ENCODE data around the gene ZNF691.

The ZNF691 gene

DNA sequence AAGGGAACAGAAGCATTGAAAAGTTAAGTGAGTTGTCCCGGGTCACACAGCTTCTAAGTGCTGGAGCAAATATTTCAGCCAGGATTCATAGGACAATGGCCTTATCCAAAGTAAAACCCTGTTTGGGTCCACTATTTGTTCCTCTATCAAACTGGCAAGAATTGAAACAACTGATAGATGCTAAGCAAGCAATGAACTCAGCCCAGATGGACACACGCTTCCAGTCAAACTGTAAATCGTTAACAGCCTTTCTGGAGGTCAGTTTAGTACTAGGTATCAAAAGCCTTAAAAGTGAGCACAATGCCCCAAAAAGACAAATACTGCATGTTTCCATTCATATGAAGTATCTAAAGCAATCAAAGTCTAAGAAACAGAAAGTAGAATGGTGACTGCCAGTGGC is 28.4 kb upstream of the ZNF691 start:
- H3K4me3 ChIP-seq (replicated peaks; ENCODE audit: low read depth, low read length): no peak overlapping the region
- H3K36me3 ChIP-seq (ENCODE audit: control insufficient read depth, insufficient read depth, low read length): no peaks in the 10 kb centered on the region
- no peak for DNase-seq (ENCODE audit: extremely low read depth, insufficient read length)
- TF ChIP-seq, protein P1, sequence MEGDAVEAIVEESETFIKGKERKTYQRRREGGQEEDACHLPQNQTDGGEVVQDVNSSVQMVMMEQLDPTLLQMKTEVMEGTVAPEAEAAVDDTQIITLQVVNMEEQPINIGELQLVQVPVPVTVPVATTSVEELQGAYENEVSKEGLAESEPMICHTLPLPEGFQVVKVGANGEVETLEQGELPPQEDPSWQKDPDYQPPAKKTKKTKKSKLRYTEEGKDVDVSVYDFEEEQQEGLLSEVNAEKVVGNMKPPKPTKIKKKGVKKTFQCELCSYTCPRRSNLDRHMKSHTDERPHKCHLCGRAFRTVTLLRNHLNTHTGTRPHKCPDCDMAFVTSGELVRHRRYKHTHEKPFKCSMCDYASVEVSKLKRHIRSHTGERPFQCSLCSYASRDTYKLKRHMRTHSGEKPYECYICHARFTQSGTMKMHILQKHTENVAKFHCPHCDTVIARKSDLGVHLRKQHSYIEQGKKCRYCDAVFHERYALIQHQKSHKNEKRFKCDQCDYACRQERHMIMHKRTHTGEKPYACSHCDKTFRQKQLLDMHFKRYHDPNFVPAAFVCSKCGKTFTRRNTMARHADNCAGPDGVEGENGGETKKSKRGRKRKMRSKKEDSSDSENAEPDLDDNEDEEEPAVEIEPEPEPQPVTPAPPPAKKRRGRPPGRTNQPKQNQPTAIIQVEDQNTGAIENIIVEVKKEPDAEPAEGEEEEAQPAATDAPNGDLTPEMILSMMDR (IDR thresholded peaks at IDR 0.05; ENCODE audit: insufficient read depth, low read length, poor library complexity, severe bottlenecking): no peak
- H3K27me3 ChIP-seq (replicated peaks; ENCODE audit: control insufficient read depth, insufficient read depth, low read length): no peaks in the 10 kb centered on the region

DNA sequence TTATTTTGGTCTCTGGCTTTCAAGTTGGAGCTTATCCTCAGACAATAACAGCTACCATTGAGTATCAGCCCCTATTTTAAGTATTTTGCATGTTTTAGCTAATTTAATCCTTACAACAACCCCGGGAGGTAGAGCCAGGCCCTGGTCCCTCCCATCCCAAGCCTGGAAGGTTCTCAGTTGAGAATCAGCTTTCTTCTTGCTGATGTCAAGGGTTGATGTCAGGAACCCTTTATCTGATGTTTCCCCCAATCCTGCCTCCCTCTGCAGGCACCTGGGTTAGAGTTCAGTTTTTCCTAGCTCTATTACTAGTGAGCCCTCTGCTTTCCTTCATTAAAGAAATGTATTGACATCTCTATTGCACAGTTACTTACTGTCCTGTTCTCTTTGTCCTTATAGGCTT is 25.6 kb upstream of the ZNF691 start:
- Histone ChIP-seq H3K27me3 (replicated peaks; ENCODE audit: control insufficient read depth, insufficient read depth, low read length) (no peaks in the 10 kb centered on the region), H3K4me3 (replicated peaks; ENCODE audit: low read depth, low read length) (no peak overlapping the region), H3K36me3 (ENCODE audit: control insufficient read depth, insufficient read depth, low read length) (no peaks in the 10 kb centered on the region)
- TF ChIP-seq, protein P1 (IDR thresholded peaks at IDR 0.05; ENCODE audit: insufficient read depth, low read length, poor library complexity, severe bottlenecking): no peak
- DNase-seq (ENCODE audit: extremely low read depth, insufficient read length): no peak

DNA sequence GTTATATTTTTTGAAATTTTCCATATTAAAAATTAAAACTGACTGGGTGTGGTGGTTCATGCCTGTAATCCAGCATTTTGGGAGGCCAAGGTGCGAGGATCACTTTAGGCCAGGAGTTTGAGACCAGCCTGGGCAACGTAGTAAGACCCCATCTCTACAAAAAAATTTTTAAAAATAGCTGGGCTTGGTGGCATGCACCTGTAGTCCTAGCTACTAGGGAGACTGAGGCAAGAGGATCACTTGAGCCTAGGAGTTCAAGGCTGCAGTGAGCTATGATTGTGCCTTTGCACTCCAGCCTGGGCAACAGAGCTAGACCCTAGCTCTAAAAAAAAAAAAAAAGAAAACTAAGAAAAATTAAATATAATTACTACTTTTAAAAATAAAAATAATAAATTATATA is 24.7 kb upstream of the ZNF691 start:
- H3K4me3 ChIP-seq (replicated peaks; ENCODE audit: low read depth, low read length): no peak overlapping the region
- H3K27me3 ChIP-seq (replicated peaks; ENCODE audit: control insufficient read depth, insufficient read depth, low read length): no peaks in the 10 kb centered on the region
- H3K36me3 ChIP-seq (ENCODE audit: control insufficient read depth, insufficient read depth, low read length): no peaks in the 10 kb centered on the region
- TF ChIP-seq, protein P1 (IDR thresholded peaks at IDR 0.05; ENCODE audit: insufficient read depth, low read length, poor library complexity, severe bottlenecking): no peak
- DNase-seq (ENCODE audit: extremely low read depth, insufficient read length): no peak

DNA sequence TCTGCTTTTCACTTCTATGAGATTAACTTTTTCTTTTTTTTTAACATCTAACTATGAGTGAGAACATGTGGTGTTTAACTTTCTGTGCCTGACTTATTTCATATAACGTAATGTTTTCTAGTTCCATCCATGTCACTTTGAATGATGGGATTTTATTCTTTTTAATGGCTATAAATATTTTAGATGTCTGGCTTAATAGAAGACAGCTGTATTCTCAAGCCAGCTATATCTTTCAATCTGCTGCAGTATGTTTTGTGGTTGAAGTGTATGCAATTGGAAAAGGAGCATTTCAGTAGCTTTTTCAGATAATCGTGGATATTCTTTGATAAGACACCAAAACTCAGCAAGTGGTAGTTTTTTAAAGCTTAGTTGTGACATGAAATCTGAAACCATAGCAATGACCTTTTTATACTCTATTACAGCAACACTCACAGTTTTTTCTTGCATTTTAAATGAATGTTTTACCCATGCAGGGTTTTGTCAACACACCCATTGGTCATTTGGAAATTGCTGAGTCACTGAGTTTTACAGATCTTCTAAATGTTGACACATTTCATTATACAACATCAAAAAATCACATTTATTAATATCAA is 23.5 kb upstream of the ZNF691 start:
- no peak for DNase-seq (ENCODE audit: extremely low read depth, insufficient read length)
- TF ChIP-seq, protein P1 (IDR thresholded peaks at IDR 0.05; ENCODE audit: insufficient read depth, low read length, poor library complexity, severe bottlenecking): no peak
- H3K4me3 ChIP-seq (replicated peaks; ENCODE audit: low read depth, low read length): no peak overlapping the region

DNA sequence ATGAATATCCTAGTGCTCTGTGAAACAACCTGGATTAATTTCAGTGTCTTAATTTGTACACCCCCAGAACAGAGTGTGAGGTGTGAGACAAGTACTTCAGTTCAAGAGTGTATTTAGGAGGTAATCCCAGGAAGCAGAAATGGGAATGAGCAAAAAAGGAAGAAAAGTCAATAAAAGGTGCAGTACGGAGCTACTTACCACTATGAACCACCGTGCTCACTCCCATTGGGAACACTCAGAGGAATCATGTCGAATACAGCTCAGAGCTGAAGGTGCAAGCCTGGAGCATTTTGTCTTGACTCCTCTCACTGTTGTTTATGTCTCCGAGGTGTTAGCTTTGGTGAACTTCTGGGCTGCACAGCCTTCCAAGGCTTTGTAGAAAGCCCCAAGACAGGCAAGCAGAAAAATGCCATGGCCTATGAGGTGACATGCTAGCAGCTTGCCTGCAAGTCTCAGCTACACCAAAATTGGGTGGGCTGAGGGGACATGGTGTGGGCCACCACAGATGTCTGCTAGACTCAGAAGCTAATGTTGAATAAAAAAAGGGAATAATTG is 21.9 kb upstream of the ZNF691 start:
- DNase-seq (ENCODE audit: extremely low read depth, insufficient read length): no peak
- TF ChIP-seq, protein P1 (IDR thresholded peaks at IDR 0.05; ENCODE audit: insufficient read depth, low read length, poor library complexity, severe bottlenecking): no peak
- Histone ChIP-seq H3K4me3 (replicated peaks; ENCODE audit: low read depth, low read length) (no peak overlapping the region), H3K27me3 (replicated peaks; ENCODE audit: control insufficient read depth, insufficient read depth, low read length) (no peaks in the 10 kb centered on the region), H3K36me3 (ENCODE audit: control insufficient read depth, insufficient read depth, low read length) (no peaks in the 10 kb centered on the region)

More for the DNA sequence above, 23.5 kb upstream of the ZNF691 start:
- no peaks in the 10 kb centered on the region for H3K36me3 ChIP-seq (ENCODE audit: control insufficient read depth, insufficient read depth, low read length)
- H3K27me3 ChIP-seq (replicated peaks; ENCODE audit: control insufficient read depth, insufficient read depth, low read length): no peaks in the 10 kb centered on the region

Data from GM06990 (cell line).